ENCODE measurements around the gene KIF7. TPM values are rescaled to one million over a fixed set of nuclear protein-coding genes. Genes with fewer than 3 reads are reported as not detected.

Gene KIF7
- total and polyA plus RNA-seq, 2 donors (not counting 3 experiments of a cell fraction or from before 2014, with no cell fraction given): 4.2 to 11.3 TPM

DNA sequence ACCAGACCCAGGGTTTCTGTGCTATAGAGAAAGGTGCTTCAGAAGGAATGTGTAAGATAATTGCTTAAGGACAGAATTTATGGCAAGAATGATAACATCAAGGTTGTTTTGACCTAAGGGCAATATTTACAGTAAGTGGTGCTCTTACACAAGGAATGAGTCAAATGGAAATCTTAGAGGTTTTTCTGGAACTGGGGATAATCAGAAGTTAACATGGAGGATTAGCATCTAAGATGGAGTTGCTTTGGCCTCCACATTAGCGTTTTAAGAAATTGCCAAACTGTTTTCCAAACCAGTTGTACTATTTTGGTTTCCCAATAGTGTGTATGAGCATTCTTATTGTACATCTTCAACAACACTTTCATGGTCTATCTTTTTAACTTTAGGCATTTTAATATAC lies 38.4 kb upstream of the KIF7 start:
- no peak overlapping the region for H2AFZ ChIP-seq (ENCODE audit: low read depth, low read length)
- peaks cover 7 to 18% of the 10 kb centered on the region in 2 experiments for H3K27me3 ChIP-seq (ENCODE audit: control insufficient read depth in 2 of 2, insufficient read depth in 2 of 2, low read length in 2 of 2)
- H3K9ac ChIP-seq (replicated peaks; ENCODE audit: extremely low read depth, insufficient read depth, low read length): no peak overlapping the region
- no peaks in the 10 kb centered on the region for H3K79me2 ChIP-seq (ENCODE audit: control insufficient read depth, insufficient read depth, low read length)
- intact Hi-C loops (cut with micrococcal nuclease): no loop called here
- no TSS peak for BruUV-seq (replicated peaks)
- CTCF ChIA-PET: no interaction called here
- dilution Hi-C loops (cut with MboI; ENCODE audit: extremely low pct_ligation_motif_present, low sequenced_read_pairs): no loop called here
- no peaks in the 10 kb centered on the region for H3K9me1 ChIP-seq (replicated peaks; ENCODE audit: control insufficient read depth, extremely low read depth, insufficient read depth, low read length)
- H3K4me3 ChIP-seq (replicated peaks in 1 of 3; ENCODE audit: insufficient read depth in 1 of 3, low read depth in 1 of 3, low read length in 3 of 3): no peak overlapping the region
- DNase-seq (ENCODE audit: low read depth, low spot score): no peak
- no peak overlapping the region for H3K27ac ChIP-seq (ENCODE audit: insufficient read depth, low read depth, low read length)
- TF ChIP-seq GATA2 (IDR thresholded peaks at IDR 0.05; ENCODE audit: insufficient read depth, insufficient read length, low read depth, low read length) (no peak), JUN (IDR thresholded peaks at IDR 0.05; ENCODE audit: borderline replicate concordance, insufficient read depth, insufficient read length, low read depth) (no peak), POLR2AphosphoS5 (IDR thresholded peaks at IDR 0.05; ENCODE audit: insufficient read depth, low read depth, low read length) (no peak), POLR2A (IDR thresholded peaks at IDR 0.05; ENCODE audit: low read depth, low read length) (no peak), MYC (IDR thresholded peaks at IDR 0.05; ENCODE audit: low read depth, low read length) (no peak), FOS (IDR thresholded peaks at IDR 0.05; ENCODE audit: borderline replicate concordance, insufficient read depth, low read length) (no peak), EZH2 (IDR thresholded peaks at IDR 0.05; ENCODE audit: borderline replicate concordance, low read depth, low read length, severe bottlenecking) (no peak)
- TF ChIP-seq, protein P1, sequence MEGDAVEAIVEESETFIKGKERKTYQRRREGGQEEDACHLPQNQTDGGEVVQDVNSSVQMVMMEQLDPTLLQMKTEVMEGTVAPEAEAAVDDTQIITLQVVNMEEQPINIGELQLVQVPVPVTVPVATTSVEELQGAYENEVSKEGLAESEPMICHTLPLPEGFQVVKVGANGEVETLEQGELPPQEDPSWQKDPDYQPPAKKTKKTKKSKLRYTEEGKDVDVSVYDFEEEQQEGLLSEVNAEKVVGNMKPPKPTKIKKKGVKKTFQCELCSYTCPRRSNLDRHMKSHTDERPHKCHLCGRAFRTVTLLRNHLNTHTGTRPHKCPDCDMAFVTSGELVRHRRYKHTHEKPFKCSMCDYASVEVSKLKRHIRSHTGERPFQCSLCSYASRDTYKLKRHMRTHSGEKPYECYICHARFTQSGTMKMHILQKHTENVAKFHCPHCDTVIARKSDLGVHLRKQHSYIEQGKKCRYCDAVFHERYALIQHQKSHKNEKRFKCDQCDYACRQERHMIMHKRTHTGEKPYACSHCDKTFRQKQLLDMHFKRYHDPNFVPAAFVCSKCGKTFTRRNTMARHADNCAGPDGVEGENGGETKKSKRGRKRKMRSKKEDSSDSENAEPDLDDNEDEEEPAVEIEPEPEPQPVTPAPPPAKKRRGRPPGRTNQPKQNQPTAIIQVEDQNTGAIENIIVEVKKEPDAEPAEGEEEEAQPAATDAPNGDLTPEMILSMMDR (IDR thresholded peaks at IDR 0.05; ENCODE audit: extremely low read depth in 1 of 2, insufficient read depth in 1 of 2, low read depth in 1 of 2, low read length in 2 of 2): no peak
- TF ChIP-seq, protein P2, sequence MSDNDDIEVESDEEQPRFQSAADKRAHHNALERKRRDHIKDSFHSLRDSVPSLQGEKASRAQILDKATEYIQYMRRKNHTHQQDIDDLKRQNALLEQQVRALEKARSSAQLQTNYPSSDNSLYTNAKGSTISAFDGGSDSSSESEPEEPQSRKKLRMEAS (IDR thresholded peaks at IDR 0.05; ENCODE audit: insufficient read depth, insufficient read length): no peak
- H3K4me1 ChIP-seq (ENCODE audit: control insufficient read depth, extremely low read depth, insufficient read depth, low read length): peaks cover 2% of the 10 kb centered on the region
- no peaks in the 10 kb centered on the region for H3K36me3 ChIP-seq (ENCODE audit: control insufficient read depth in 2 of 2, extremely low read depth in 1 of 2, insufficient read depth in 2 of 2, low read length in 2 of 2)
- no peaks in the 10 kb centered on the region for H3K9me3 ChIP-seq (replicated peaks; ENCODE audit: control insufficient read depth, insufficient read depth, low read length)
- POLR2A ChIA-PET: no interaction called here
- FAIRE-seq: no peak
- H3K4me2 ChIP-seq (ENCODE audit: insufficient read depth, low read length): no peak overlapping the region
- H4K20me1 ChIP-seq (replicated peaks; ENCODE audit: control insufficient read depth, extremely low read depth, insufficient read depth, low read length): no peaks in the 10 kb centered on the region

All from endothelial cell of umbilical vein (primary cell).